Amniotic epithelial cell (primary cell): ENCODE measurements around the gene RNLS.

Experiments
- DNase-seq: peaks from one replicate; pipeline ENCODE4 v3.0.0-alpha.2; 2010; ENCODE audit warnings: low read depth

Gene RNLS

DNA sequence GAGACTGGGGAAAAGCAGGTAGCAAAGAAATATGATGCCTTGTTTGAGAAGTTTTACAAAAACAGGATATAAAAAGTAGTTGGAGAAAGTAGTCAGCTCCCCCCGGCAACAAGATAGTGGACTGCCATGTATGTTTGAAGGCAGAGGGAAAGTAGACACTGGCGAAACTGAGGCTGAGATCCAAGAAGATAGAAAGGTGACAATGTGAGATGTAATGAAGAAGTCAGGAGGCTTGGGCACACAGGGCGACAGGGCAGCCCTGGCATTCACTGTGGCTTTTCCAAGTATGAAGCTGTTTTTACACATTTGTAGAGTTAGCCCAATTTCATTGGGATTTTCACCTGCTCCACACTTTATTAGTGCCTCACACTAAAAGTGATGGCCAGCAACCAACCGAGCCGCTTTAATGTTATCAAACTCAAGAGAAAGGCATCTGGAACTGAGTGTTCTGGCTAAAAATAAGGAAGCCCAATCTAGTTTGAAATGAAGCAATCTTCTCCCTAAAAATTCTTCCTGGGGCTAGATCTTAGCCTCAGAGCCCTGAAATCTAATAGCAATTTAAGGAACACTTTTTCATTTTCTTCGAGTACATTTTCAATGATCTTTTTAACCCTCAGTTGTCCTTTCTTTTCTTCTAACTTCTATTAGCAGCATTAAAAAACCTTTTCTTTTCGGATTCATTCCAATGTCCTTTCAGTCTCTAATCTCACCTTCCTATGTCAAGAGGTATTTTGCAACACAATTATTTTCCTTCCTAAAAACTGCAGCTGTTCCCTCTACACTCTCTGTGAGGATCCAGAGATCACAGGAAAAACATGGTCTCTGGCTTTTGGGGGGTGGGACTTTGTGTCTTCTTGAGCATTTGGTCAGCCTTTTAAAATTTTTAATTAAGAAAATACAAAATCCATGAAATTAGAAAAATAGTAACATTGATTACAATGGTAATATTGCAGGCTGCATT lies 108.0 kb downstream of the RNLS start:
- no peak for DNase-seq

GRCh38 chr10:88473989-88474883 lies 108.9 kb downstream of the RNLS start:
- no peak for DNase-seq

DNA sequence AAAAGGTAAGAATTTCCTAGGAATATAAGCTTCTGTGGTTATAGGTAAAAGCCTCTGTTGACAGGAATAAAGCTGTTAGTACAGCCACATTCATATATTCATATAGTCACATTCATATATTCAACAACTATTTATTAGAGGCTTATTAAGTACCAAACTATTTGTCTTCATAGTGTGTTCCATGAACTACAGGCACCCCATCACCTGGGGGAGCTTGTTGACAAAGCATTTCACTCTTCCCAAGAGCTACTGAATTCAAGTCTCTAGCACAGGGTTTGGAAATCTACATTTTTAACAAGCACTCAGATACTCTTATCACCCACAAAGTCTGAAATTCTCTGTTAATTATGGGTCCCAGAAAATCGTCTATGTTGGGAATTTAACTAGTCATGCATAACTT lies 110.6 kb downstream of the RNLS start:
- no peak for DNase-seq

GRCh38 chr10:88471899-88472298 lies 111.2 kb downstream of the RNLS start:
- peak; percentile 72 for DNase-seq

DNA sequence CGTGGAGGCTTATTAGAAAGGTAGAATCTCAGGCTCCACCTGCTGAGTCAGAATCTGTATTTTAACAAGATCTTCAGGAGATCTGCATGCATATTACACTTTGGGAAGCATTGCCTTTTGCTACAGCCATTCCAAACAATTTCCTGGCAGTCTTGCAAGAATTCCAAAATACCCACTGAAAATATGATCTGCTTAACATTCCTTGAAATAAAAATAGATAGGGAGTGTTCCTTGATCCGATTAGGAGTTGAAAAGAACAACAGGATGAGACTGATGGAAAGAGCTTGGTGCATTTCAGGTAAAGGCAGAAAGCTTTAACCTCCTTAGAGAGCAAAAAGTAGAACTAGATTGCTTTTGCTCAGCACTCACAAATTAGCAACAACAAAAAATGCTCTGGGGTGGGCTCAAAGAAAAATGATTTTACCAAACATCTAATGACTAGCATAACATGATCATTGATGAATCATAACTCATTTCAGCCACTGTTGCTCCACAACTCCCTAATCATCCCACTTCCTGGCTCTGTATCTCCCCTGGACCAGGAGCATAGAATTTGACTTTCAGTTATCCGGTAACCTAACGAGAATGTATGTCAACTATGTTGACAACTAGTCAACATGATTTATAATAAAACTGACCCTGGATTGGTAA lies 115.2 kb downstream of the RNLS start:
- DNase-seq: no peak

- no peak for DNase-seq
Measured at GRCh38 chr10:88466786-88467185, 116.3 kb downstream of the RNLS start.

GRCh38 chr10:88465765-88466164 lies 117.4 kb downstream of the RNLS start:
- no peak for DNase-seq

DNA sequence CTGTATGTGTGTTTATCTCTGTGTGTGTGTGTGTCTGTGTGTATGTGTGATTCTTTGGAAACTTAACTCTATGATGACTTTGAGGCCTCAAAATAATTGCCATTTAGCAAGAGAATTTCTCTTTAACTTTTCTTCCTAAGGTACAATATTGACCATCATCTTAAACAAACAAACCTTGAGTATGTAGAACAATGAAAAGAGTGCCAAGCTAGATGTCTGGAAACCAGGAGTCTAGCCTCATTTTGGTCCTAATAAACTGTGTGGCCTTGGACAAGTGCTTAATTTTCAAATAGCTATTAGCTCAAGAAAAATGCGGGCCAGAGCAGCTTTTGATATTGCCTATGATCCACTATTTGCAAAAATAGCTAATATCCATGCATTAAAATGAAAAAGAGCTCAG lies 119.3 kb downstream of the RNLS start:
- no peak for DNase-seq

DNA sequence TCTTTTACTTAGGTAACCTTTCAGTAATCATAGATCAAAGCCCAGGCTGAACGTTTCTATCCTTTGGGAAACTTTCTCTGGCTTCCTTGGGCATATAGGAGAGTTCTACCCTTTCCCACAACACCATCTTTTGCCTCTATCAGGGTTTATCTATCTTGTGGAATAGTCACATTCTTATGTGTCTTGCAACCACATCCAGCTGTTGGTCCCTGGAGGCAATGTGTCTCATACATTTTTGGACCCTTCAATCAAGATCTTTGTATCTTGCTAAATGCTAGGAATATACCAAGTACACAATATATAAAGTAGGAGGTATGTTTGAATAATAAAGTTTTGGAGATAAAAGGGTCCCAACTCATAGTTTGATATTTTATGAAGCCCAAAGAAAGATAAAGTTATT lies 121.7 kb downstream of the RNLS start:
- DNase-seq: no peak

DNA sequence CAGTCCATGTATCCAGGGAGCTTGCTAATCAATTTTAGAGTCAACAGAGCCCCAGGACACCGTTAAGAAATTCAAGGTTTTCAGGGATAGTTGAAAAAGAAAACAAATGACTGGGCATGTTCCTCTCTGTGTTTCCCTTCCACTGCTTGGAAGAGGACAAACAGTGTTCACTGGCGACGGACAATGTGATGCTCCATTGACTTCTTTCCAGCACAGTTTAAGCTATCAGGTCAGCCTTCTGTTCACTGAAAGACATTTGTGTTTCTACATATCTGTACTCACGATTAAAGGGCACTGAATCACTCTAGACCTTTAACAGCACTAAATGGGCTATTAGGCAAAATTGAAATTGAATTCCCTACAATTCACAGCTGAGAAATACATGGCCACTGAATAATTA lies 123.6 kb downstream of the RNLS start:
- no peak for DNase-seq

DNA sequence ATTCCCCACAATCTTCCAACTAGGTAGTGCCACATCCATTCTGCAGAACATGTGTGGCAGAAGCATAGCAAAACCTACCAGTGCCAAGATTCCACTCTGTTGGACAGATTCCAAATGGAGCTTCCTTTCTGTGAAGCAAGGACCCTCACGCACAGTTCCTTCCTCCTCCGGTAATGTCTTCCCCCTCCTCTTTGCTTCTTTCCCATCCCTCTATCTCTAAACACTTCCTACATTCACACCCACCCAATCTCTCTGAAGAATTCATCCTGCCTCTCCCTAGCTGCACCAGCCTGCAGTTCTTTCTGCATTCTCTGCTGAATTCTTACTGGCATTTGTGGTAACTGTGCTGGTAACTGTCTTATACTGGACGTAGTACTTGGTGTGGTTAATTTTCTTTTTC lies 124.9 kb downstream of the RNLS start:
- no peak for DNase-seq

DNA sequence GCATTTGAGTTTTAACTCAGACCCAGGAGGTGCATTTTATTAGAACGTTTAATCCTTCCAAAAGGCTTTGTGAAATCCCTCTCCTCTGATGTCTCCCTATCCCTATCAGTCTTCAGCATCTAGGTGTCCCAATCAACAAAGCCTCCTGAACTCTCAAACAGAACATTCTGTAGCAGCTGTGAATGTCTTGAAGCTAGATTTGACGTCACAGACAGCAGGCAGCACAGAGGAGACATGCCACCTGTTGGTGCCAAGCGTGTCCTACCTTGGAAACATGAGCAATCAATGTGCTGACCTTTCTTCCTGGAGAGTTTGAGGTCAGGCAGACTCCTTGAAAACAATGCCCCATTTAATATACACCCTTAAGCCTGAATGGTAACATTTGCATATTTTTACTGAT lies 125.5 kb downstream of the RNLS start:
- peak; percentile 75 for DNase-seq

DNA sequence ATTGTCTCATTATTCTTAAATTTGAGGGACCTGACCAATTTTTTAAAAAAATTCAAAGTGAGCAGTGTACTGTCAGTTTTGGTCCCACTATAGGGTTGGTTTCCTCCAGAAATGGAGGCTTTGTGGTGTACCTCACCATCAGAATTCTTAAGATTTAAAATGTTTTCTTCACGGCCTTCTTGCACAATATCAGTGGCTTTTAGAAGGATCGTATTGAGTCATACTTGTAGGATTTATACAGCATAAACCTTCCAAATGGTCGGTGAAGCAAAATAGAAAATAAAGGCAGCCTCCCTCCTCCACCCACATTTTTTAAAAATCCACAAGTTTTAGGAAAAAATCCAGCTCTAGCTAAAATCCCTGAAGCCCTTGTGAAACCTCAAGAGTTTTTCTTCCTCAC lies 126.4 kb downstream of the RNLS start:
- DNase-seq: peak; percentile 94

- DNase-seq: peak; percentile 42
Measured at GRCh38 chr10:88455831-88456230, 127.3 kb downstream of the RNLS start.

DNA sequence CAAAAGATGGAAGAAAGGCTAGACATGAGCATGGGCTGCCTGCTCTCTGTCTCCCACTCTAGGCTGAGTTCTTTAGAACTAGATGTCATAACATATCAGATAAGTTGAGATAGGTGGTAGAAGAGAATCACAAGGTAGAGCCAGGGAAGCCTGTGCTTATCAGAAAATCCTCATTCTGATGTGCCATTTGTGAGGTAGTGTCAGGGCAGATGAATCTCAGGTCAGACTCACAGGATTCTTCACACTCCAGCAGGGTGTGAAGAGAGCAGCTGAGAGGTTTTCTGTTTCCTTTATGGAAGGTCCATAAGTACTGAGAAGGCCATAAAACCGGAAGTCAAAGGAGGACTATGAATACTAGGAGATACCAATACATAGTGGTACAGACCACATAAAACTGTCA lies 132.9 kb downstream of the RNLS start:
- no peak for DNase-seq

DNA sequence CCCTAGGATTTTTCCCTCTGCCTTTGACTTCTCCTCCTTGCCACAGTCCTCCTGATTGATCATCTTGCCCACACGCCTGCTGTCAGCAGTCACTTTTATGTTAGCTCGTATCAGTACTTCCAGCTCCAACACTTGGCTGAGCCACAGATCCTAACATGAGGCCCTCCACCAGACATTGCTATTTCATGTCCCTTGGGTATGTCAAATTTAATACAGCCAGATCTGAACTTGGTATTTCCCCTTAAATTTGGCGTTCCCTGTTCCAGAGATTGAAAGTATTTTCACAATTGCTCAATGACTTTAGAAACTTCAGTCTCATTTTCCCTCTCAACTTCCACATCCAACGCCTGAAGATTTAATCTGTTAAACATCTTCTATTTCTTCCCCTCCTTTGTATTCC lies 140.4 kb downstream of the RNLS start:
- DNase-seq: no peak

- no peak for DNase-seq
Measured at GRCh38 chr10:88440541-88440940, 142.6 kb downstream of the RNLS start.

- DNase-seq: no peak
Measured at GRCh38 chr10:88439932-88440331, 143.2 kb downstream of the RNLS start.

- DNase-seq: no peak
Measured at GRCh38 chr10:88437411-88437810, 145.7 kb downstream of the RNLS start.

GRCh38 chr10:88433565-88434186 lies 149.4 kb downstream of the RNLS start:
- no peak for DNase-seq

GRCh38 chr10:88431103-88431502 lies 152.0 kb downstream of the RNLS start:
- no peak for DNase-seq

DNA sequence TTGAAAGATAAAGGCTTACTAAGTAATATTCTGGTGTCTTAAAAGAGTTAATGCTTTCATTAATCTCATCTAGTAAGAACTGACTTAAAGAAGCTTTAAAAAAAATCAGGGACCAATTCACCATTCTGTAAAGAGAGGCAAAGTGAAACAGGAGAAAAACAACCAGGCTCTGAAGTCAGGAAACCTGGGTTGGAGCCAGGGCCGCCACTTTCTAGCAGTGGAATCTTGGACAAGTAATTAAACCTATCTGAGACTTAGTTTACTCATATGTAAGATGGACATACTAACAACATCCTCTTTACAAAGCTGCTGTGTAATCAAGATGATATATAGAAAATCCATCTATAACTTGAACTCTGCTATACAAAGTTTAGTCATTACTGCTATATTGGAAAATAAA lies 154.1 kb downstream of the RNLS start:
- DNase-seq: no peak
